Stimulated activated CD8-positive, alpha-beta memory T cell treated with anti-CD3 and anti-CD28 coated beads, Interleukin-12 subunit alpha, Interleukin-12 subunit beta, amount 100 ng/mL, for 24 hours (primary cell): ENCODE results near the gene COL4A5.
"Not testable (repeated sequence)": the region's sequence is repeated elsewhere in the genome, so short reads cannot be mapped to it uniquely, and the experiment has no call there.

ENCODE experiments used
- DNase-seq: peaks from one replicate; pipeline ENCODE4 v3.0.0-alpha.2; 2020; ENCODE audit errors: extremely low read depth

The COL4A5 gene

DNA sequence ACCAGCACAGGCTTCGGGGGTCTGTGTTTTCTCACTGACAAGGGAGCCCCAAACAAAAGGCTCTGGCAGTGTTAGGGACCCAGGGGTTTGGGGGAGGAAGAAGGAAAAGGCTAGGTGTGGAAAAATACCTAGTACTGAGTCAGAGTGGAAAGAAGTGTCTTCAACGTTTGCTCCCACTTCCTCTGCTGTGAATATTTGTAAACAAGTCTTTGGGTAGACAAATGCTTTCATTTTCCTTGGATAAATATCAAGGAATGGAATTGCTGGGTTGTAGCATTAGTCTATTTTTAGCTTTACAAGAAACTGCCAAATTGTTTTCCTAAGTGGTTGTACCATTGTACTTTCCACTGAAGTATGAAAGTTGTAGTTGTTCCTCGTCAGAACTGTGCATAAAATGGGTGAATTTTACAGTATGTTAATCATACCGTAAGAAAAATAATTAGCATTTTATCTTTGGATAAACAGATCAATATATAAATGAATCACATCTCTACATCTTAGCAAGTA, 17.4 kb downstream of the COL4A5 start:
- DNase-seq, result no peak

DNA sequence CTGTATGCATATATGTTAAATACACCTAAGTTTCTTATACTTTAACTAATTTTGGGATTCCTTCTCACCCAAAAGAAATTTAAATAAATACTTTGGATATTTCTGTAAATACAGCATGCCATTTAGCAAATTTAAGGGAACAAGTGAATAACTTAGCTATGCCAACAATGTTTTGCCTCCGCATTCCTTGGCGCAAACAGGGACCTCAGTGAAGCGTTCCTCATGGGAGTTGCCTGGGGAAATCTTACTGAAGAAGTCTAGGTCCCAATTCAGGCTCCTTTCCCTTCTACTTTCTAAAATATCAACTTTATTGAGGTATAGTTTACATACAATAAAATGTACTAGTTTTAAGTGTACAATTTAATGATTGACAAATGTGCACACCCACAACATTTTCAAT, 25.0 kb downstream of the COL4A5 start:
- DNase-seq, result no peak

DNA sequence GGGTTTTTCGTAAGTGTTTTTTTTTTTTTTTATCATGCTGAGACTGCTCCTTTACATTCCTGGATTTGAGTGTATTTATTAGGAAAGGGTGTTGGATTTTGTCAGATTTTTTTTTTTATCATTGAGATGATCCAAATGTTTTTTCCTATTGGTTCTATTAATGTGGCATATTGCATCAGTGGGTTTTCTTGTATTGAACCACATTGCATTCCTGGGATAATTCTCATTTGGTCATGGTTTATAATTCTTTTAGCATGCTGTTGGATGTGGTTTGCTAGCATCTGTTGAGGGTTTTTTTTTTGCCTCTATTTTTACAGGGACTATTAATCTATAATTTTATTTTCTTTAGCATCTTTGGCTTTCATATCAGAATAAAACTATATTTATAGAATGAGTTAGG, 28.8 kb downstream of the COL4A5 start:
- DNase-seq, result no peak

- no peak for DNase-seq
Measured at GRCh38 chrX:108473979-108474378, 34.3 kb downstream of the COL4A5 start.

GRCh38 chrX:108481528-108481927, 41.9 kb downstream of the COL4A5 start:
- DNase-seq, result not testable (repeated sequence)

- DNase-seq, result no peak
Measured at GRCh38 chrX:108484251-108484650, 44.6 kb downstream of the COL4A5 start.

GRCh38 chrX:108485960-108486359, 46.3 kb downstream of the COL4A5 start:
- no peak for DNase-seq

DNA sequence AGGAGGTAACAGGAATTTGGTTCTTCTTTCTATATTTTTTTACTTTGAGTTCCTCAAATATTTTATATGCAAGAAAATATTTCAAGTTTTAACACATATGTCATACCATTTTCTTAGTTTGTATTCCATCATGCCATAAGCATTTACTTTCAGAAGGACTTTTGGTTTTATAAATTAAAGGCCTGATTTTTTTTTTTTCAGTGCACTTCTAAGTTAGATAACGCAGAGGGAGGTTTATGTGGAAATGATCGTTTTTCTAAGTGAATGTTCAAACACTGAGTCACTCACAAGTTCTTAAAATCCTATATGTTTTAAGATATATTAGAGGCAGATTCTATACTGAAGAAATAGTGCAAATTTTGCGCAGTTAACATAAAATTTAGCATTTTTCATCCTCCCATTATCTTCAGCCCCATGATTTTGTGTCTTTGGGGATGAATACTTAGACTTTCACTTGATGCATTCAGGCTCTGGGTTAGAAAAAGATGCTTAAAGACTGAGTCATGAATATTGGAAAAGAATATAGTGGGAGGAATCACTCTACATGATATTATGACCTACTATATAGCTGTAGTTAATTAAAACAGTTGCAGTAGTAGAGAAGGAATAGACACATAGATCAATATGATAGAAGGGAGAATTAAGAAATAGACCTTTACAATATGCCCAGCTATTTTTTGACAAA, 54.9 kb downstream of the COL4A5 start:
- no peak for DNase-seq

GRCh38 chrX:108511721-108512120, 72.1 kb downstream of the COL4A5 start:
- no peak for DNase-seq

DNA sequence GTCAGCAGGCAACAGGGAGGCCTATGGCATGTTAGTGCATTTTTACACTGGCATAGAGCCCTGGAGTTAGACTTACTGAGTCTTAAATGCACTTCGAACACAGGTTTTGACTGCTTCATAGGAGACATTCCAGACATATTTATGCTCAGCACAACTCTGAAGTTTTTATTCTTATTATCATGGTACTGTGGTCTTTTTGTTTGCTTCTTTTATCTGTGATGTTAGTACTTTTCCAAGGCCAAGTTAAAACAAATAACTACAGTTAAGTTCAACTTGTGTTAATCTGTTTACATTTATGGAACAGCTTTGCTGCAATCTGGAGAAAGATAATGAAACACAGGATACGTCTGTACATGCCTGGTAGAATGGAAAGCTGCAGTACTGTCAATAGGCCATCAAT, 76.5 kb downstream of the COL4A5 start:
- no peak for DNase-seq

GRCh38 chrX:108527724-108528123, 88.1 kb downstream of the COL4A5 start:
- DNase-seq, result no peak

DNA sequence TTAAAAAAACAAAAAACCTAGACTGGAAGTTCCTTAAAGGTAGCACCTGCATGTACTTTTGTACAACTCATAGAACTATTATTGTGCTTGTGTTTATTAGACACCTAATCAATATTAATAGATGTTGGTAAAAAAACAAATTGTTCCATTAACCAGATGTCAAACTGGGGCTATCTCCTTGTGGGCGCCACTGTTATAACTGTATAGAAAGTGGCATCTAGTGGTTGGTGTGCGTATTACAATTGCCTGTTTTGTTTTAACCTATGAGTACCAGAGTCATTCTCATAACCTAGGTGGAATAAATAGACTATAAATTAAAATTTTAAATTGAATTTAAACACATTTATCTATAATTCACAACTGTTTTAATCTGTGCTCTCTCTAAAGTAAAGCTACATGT, 97.4 kb downstream of the COL4A5 start:
- DNase-seq, result no peak

- no peak for DNase-seq
Measured at GRCh38 chrX:108541286-108541685, 101.6 kb downstream of the COL4A5 start.

GRCh38 chrX:108557580-108557979, 117.9 kb downstream of the COL4A5 start:
- DNase-seq, result no peak

GRCh38 chrX:108558217-108558616, 118.6 kb downstream of the COL4A5 start:
- no peak for DNase-seq

DNA sequence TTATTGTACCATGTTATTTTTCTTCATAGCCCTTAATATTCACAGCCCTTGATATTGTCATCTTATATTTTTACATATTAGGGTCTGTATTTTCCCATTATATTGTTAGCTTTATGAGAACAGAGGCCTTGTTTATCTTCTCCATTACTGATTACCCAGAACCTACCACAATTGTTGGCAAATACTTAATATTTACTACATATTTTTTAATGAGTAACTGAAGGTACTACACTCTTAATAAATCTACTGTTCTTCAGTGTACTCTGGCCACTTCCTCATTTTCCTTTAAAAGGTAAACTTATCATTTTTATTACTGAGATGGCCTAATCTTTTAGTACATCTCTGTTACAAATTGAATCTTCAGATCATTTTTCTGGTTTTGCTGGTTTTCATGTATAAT, 133.5 kb downstream of the COL4A5 start:
- no peak for DNase-seq

DNA sequence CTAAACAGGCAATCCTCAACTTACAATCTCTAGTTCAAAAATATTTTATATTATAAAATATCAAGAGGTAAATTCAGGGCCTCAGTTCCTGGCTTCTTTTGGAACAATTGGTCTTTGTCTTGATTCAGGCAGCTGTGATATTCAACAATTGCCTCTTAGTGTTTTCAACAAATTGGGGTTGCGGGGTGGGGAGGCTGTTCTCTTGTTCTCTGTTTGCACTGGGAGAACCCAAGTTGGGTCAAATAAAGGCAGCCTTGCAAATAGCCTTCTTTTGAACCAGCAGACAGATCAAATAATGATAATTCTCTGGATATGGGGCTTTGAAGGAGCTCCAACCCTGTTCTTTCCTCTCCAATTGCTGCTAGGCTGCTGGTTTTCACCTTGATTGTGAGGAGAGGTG, 142.5 kb downstream of the COL4A5 start:
- DNase-seq, result no peak

DNA sequence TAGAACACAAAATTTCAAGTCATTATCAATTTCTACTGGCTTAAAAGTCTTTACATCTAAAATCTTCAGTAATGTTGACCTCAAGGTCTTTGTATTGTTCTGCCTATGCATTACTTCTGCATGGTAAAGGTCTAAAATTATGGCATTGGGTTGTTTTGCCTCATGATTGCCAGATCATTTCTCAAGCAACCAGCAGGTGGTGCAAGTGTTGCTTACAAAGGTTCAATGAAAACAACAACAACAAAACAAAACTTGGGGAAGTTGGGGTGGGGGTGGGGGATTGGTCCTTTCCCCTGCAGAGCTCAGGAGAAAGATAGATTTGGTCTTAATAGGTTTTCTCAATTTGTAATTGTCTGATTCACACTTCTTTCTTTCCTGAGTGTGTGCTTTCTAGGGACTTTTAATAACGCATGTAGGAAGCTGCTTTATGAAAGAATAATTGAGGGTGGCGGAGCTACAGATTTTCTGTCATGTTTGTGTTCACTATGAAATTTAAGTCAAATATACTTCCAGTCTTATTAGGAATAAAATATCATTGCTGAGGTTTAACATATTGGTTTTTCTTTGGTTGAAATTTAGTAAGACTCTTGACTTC, 145.1 kb downstream of the COL4A5 start:
- DNase-seq, result no peak

DNA sequence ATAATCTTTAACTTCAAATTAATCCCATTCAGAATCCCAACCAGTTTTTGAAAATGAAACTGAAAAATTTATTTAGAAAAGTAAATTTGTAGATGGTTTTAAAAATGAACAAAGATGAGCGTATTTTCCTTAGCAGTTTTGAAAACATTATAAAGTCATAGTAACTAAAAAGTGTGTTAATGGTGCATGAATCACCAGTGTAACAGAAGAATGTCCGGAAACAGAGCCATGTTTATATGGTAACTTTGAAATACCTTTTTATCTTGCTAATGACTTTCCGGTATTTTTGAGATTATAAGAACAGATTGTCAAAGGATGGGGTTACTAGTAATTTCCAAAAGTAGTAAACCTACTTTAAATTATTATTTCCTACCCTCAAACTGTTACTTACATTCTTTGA, 150.9 kb downstream of the COL4A5 start:
- DNase-seq, result no peak

GRCh38 chrX:108601276-108601675, 161.6 kb downstream of the COL4A5 start:
- DNase-seq, result no peak

GRCh38 chrX:108610141-108610540, 170.5 kb downstream of the COL4A5 start:
- DNase-seq, result no peak

DNA sequence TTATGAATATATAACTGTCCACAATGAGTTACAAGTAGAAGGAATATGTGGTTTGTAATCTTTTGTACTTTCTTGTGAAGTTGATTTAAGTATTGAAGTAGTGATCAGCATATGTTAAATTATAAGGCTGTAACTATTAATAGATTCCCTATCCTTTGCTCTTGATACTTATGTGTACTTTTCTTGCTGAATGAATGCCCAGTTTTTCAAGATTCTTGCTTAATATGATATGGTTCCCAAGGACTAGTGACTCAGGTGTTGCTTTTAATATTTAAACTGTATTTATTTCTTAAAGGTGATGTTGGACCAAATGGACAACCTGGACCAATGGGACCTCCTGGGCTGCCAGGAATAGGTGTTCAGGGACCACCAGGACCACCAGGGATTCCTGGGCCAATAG, 175.0 kb downstream of the COL4A5 start:
- no peak for DNase-seq

- no peak for DNase-seq
Measured at GRCh38 chrX:108640817-108641216, 201.2 kb downstream of the COL4A5 start.
